Hepatocyte (in vitro differentiated cells): ENCODE results near the gene SETD4. TPM values are rescaled to one million over a fixed set of nuclear protein-coding genes. Genes with fewer than 3 reads are reported as not detected.

Source experiments
- DNase-seq: peaks from one replicate; pipeline ENCODE4 v3.0.0-alpha.2; 2016; ENCODE audit warnings: low spot score
- H2AFZ ChIP-seq: fragments of 200-600 bp; sonication (generic); 2 replicates; pipeline ENCODE4 v1.6.0; 2016; ENCODE audit warnings: antibody characterized with exemption, mild to moderate bottlenecking
- H3K27ac ChIP-seq: fragments of 200-600 bp; sonication (generic); 2 replicates; pipeline ENCODE4 v1.5.1; 2016; ENCODE audit warnings: mild to moderate bottlenecking
- H3K27me3 ChIP-seq: fragments of 200-600 bp; sonication (generic); 2 replicates; pipeline ENCODE4 v1.6.1; 2016
- H3K36me3 ChIP-seq: fragments of 200-600 bp; sonication (generic); replicated peaks from 2 replicates; pipeline ENCODE4 v1.5.1; 2016; ENCODE audit warnings: low read depth; ENCODE audit not compliant: insufficient read depth
- H3K4me1 ChIP-seq: fragments of 200-600 bp; sonication (generic); 2 replicates; pipeline ENCODE4 v1.5.1; 2016; ENCODE audit warnings: mild to moderate bottlenecking, moderate library complexity; ENCODE audit not compliant: insufficient read depth
- H3K4me2 ChIP-seq: fragments of 200-600 bp; sonication (generic); 2 replicates; pipeline ENCODE4 v1.6.0; 2016
- H3K4me3 ChIP-seq: fragments of 200-600 bp; sonication (generic); 2 replicates; pipeline ENCODE4 v1.5.1; 2016; ENCODE audit warnings: mild to moderate bottlenecking
- H3K79me2 ChIP-seq: fragments of 200-600 bp; sonication (generic); 2 replicates; pipeline ENCODE4 v1.6.0; 2017; ENCODE audit warnings: mild to moderate bottlenecking
- H3K9me2 ChIP-seq: fragments of 200-600 bp; sonication (generic); replicated peaks from 2 replicates; pipeline ENCODE4 v1.6.0; 2017; ENCODE audit warnings: mild to moderate bottlenecking; ENCODE audit not compliant: insufficient read depth
- H3K9me3 ChIP-seq: fragments of 200-600 bp; sonication (generic); 2 replicates; pipeline ENCODE4 v1.5.1; 2016; ENCODE audit warnings: low read depth, mild to moderate bottlenecking
- H4K20me1 ChIP-seq: fragments of 200-600 bp; sonication (generic); 2 replicates; pipeline ENCODE4 v1.6.0; 2016; ENCODE audit warnings: mild to moderate bottlenecking; ENCODE audit not compliant: insufficient read depth, poor library complexity, severe bottlenecking
- EZH2 ChIP-seq: fragments of 200-600 bp; sonication (generic); IDR thresholded peaks from 2 replicates; pipeline ENCODE4 v1.6.1; 2016; ENCODE audit warnings: antibody characterized with exemption, mild to moderate bottlenecking, borderline replicate concordance
- EZH2phosphoT487 ChIP-seq: fragments of 200-600 bp; sonication (generic); IDR thresholded peaks from one replicate; pipeline ENCODE4 v1.6.1; 2018; ENCODE audit warnings: antibody characterized with exemption, mild to moderate bottlenecking, low read depth, moderate library complexity; ENCODE audit not compliant: unreplicated experiment, severe bottlenecking
- WGBS: methylation state at CpG from one replicate; pipeline ENCODE4 v1.1.6; 2016; ENCODE audit warnings: low lambda C conversion rate; ENCODE audit errors: missing lambda C conversion rate; 5-methylcytosine and 5-hydroxymethylcytosine counted together
- polyA plus RNA-seq: library from polyadenylated mRNA; unstranded; fragments of >200 nt; fragmentation: Nextera tagmentation; extraction: Ambion mirVana; gene quantifications from 2 replicates; pipeline ENCODE4 v1.2.1, GENCODE V29; 2016
- total RNA-seq: library from RNA; depleted of rRNA; stranded (reverse); fragments of >200 nt; gene quantifications from 2 replicates; pipeline ENCODE4 v1.2.3, GENCODE V29; 2014
- TF ChIP-seq, protein P1 (sequence below): fragments of 200-600 bp; sonication (generic); IDR thresholded peaks from 2 replicates; pipeline ENCODE4 v1.5.1; 2016; ENCODE audit warnings: antibody characterized with exemption, mild to moderate bottlenecking; ENCODE audit not compliant: poor library complexity

Gene SETD4
- total and polyA plus RNA-seq, 2 experiments from 2014 or later: 13.7 to 16.6 TPM

DNA sequence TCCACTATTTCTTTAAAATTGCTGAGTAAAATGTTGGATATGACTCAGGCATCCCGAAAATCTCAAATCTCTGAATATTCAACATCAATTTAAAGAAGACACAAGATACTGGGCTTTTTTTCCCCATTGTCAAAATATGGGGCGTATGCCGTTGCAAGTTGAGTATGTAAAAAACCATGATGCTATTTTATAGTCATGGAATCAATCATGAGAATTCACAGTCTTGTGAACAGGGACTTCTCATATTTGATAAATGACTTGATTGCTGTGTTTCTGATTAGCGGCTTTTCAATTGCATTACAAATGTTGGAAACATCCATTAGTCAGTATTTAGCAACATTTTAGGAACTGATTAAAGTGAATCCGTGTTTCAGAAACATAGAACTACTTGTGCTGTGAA is 45.3 kb downstream of the SETD4 start:
- Histone ChIP-seq H3K79me2 (no peaks in the 10 kb centered on the region), H3K4me1 (no peaks in the 10 kb centered on the region), H4K20me1 (no peaks in the 10 kb centered on the region), H2AFZ (no peak overlapping the region), H3K9me3 (no peaks in the 10 kb centered on the region), H3K27me3 (no peaks in the 10 kb centered on the region), H3K27ac (no peak overlapping the region), H3K9me2 (no peaks in the 10 kb centered on the region), H3K4me2 (no peak overlapping the region), H3K36me3 (no peaks in the 10 kb centered on the region), H3K4me3 (no peak overlapping the region)
- TF ChIP-seq EZH2phosphoT487: no peak
- no peak for TF ChIP-seq EZH2
- TF ChIP-seq, protein P1, sequence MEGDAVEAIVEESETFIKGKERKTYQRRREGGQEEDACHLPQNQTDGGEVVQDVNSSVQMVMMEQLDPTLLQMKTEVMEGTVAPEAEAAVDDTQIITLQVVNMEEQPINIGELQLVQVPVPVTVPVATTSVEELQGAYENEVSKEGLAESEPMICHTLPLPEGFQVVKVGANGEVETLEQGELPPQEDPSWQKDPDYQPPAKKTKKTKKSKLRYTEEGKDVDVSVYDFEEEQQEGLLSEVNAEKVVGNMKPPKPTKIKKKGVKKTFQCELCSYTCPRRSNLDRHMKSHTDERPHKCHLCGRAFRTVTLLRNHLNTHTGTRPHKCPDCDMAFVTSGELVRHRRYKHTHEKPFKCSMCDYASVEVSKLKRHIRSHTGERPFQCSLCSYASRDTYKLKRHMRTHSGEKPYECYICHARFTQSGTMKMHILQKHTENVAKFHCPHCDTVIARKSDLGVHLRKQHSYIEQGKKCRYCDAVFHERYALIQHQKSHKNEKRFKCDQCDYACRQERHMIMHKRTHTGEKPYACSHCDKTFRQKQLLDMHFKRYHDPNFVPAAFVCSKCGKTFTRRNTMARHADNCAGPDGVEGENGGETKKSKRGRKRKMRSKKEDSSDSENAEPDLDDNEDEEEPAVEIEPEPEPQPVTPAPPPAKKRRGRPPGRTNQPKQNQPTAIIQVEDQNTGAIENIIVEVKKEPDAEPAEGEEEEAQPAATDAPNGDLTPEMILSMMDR: no peak
- DNase-seq: no peak
- 91% methylated on average over 5 of the region's 5 CpGs for WGBS

DNA sequence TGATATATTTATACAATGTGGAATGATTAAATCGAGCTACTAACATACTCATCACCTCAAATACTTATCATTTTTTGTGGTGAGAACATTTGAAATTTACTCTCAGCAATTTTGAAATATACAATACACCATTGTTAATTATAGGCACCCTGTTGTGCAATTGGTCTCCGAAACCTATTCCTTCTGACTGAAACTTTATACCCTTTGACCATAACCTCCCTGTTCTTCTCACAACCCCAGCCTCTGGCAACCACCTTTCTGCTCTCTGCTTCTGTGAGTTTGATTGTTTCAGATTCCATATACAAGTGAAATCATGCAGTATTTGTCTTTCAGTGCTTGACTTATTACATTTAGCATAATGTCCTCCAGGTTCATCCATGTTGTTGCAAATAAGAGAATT is 49.5 kb downstream of the SETD4 start:
- 86% methylated on average over 2 of the region's 2 CpGs for WGBS

GRCh38 chr21:36008505-36008904 is 51.8 kb downstream of the SETD4 start:
- TF ChIP-seq, protein P1: no peak
- TF ChIP-seq EZH2: no peak
- H3K36me3 ChIP-seq: no peaks in the 10 kb centered on the region
- no peaks in the 10 kb centered on the region for H3K27me3 ChIP-seq
- no peaks in the 10 kb centered on the region for H4K20me1 ChIP-seq
- no peaks in the 10 kb centered on the region for H3K9me2 ChIP-seq
- WGBS: 95% methylated on average over 2 of the region's 2 CpGs
- no peaks in the 10 kb centered on the region for H3K4me1 ChIP-seq
- no peak overlapping the region for H3K4me3 ChIP-seq
- H2AFZ ChIP-seq: no peak overlapping the region
- no peaks in the 10 kb centered on the region for H3K79me2 ChIP-seq
- DNase-seq: no peak
- no peak overlapping the region for H3K4me2 ChIP-seq
- H3K9me3 ChIP-seq: no peaks in the 10 kb centered on the region
- no peak overlapping the region for H3K27ac ChIP-seq

More for the DNA sequence above, 49.5 kb downstream of the SETD4 start:
- no peaks in the 10 kb centered on the region for H3K9me3 ChIP-seq
- H3K79me2 ChIP-seq: no peaks in the 10 kb centered on the region
- no peak overlapping the region for H3K27ac ChIP-seq
- no peaks in the 10 kb centered on the region for H3K36me3 ChIP-seq
- TF ChIP-seq EZH2: no peak
- TF ChIP-seq, protein P1: no peak
- TF ChIP-seq EZH2phosphoT487: no peak
- no peaks in the 10 kb centered on the region for H3K9me2 ChIP-seq
- H4K20me1 ChIP-seq: no peaks in the 10 kb centered on the region
- H2AFZ ChIP-seq: no peak overlapping the region
- H3K4me3 ChIP-seq: no peak overlapping the region
- DNase-seq: no peak
- no peak overlapping the region for H3K4me2 ChIP-seq
- H3K27me3 ChIP-seq: no peaks in the 10 kb centered on the region
- H3K4me1 ChIP-seq: no peaks in the 10 kb centered on the region

DNA sequence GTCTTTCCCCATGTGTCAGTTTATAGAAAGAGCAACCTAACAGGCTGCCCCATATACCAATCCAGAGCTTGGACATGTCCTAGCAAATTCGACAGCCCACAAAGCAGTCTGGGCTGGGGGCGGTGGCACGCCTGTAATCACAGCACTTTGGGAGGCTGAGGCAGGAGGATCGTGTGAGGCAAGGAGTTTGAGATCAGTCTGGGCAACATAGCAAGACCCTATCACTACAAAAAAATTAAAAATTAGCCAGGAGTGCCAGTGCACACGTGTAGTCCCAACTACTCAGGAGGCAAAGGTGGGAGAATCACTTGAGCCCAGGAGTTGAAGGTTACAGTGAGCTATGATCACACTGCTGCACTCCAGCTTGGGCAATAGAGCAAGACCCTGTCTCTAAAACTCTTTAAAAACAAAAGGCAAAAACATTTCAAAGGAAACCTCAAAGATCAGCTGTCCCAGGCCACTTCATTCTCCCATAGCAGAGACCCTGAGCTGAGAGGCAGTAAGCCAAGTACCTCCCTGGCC is 54.4 kb downstream of the SETD4 start:
- Histone ChIP-seq H2AFZ (no peak overlapping the region), H3K79me2 (no peaks in the 10 kb centered on the region), H3K36me3 (no peaks in the 10 kb centered on the region), H3K4me3 (no peak overlapping the region), H3K4me1 (no peaks in the 10 kb centered on the region), H3K27me3 (no peaks in the 10 kb centered on the region), H4K20me1 (no peaks in the 10 kb centered on the region), H3K4me2 (no peak overlapping the region), H3K9me3 (no peaks in the 10 kb centered on the region), H3K27ac (no peak overlapping the region), H3K9me2 (no peaks in the 10 kb centered on the region)
- no peak for TF ChIP-seq EZH2phosphoT487
- TF ChIP-seq, protein P1: no peak
- no peak for TF ChIP-seq EZH2
- 96% methylated on average over 5 of the region's 5 CpGs for WGBS
- no peak for DNase-seq
